IMR-90 (cell line): ENCODE data around the gene HOXA5.

ENCODE experiments used
- CEBPB ChIP-seq: IDR thresholded peaks from 2 replicates; pipeline ENCODE4 v1.6.1; 2012; ENCODE audit warnings: low read depth, low read length, improper control_type of control experiment
- CHD1 ChIP-seq: IDR thresholded peaks from 2 replicates; pipeline ENCODE4 v1.6.1; 2012; ENCODE audit warnings: low read depth, low read length, improper control_type of control experiment
- CTCF ChIP-seq: conservative IDR thresholded peaks from 2 replicates; pipeline ENCODE4 v1.5.1; 2012; ENCODE audit warnings: mild to moderate bottlenecking, low read depth, low read length, improper control_type of control experiment
- ELK1 ChIP-seq: fragments of 150-350 bp; IDR thresholded peaks from 2 replicates; pipeline ENCODE4 v1.6.1; 2016; ENCODE audit warnings: low read depth, mild to moderate bottlenecking, low read length, moderate library complexity, borderline replicate concordance
- FOS ChIP-seq: fragments of 150-350 bp; IDR thresholded peaks from 2 replicates; pipeline ENCODE4 v1.6.1; 2016; ENCODE audit warnings: low read depth, low read length
- MAFK ChIP-seq: IDR thresholded peaks from 2 replicates; pipeline ENCODE4 v1.6.1; 2012; ENCODE audit warnings: low read depth, low read length, improper control_type of control experiment
- POLR2A ChIP-seq: IDR thresholded peaks from 2 replicates; pipeline ENCODE4 v1.6.1; 2012; ENCODE audit warnings: mild to moderate bottlenecking, low read depth, low read length
- RAD21 ChIP-seq: IDR thresholded peaks from 2 replicates; pipeline ENCODE4 v1.6.1; 2012; ENCODE audit warnings: low read length, improper control_type of control experiment
- RCOR1 ChIP-seq: IDR thresholded peaks from 2 replicates; pipeline ENCODE4 v1.6.1; 2012; ENCODE audit warnings: mild to moderate bottlenecking, low read length, improper control_type of control experiment; ENCODE audit not compliant: insufficient replicate concordance
- RFX5 ChIP-seq: IDR thresholded peaks from 2 replicates; pipeline ENCODE4 v1.8.0; 2012; ENCODE audit warnings: low read depth, mild to moderate bottlenecking, low read length, moderate library complexity
- SMC3 ChIP-seq: fragments of 150-350 bp; IDR thresholded peaks from 2 replicates; pipeline ENCODE4 v1.6.1; 2016; ENCODE audit warnings: low read depth, mild to moderate bottlenecking, antibody characterized with exemption, low read length, moderate library complexity
- USF2 ChIP-seq: fragments of 150-350 bp; IDR thresholded peaks from 2 replicates; pipeline ENCODE4 v1.6.1; 2017; ENCODE audit warnings: mild to moderate bottlenecking, antibody characterized with exemption, low read length, low read depth

GRCh38 chr7:27182285-27182841 lies 38.9 kb upstream of the HOXA5 start:
- no peak for TF ChIP-seq CTCF
- no peak for TF ChIP-seq USF2
- no peak for TF ChIP-seq CEBPB
- TF ChIP-seq RAD21, result no peak
- TF ChIP-seq POLR2A, result no peak
- no peak for TF ChIP-seq ELK1
- TF ChIP-seq MAFK, result no peak
- no peak for TF ChIP-seq RCOR1
- no peak for TF ChIP-seq FOS
- no peak for TF ChIP-seq SMC3
- TF ChIP-seq CHD1, result no peak
- TF ChIP-seq RFX5, result no peak
